B cell (primary cell): ENCODE measurements around the gene OR4K2. TPM values are rescaled to one million over a fixed set of nuclear protein-coding genes. Genes with fewer than 3 reads are reported as not detected.

ENCODE experiments used
- ATAC-seq: fragments of 200-7000 bp; cut with Tn5 transposase; one replicate; pipeline ENCODE4 v1.10.0; 2021; ENCODE audit warnings: low read depth, mild to moderate bottlenecking, moderate number of reproducible peaks, moderate library complexity
- CTCF ChIA-PET: fragments of 350-600 bp; sonication (Branson Sonifier 250); formaldehyde crosslinking; loops from one replicate; lab custom pipeline; 2021; ENCODE audit warnings: antibody characterized with exemption, inconsistent platforms; lab: Charles Lee
- POLR2A ChIA-PET: fragments of 350-600 bp; sonication (Branson Sonifier 250); formaldehyde crosslinking; loops from one replicate; lab custom pipeline; 2021; ENCODE audit warnings: antibody characterized with exemption; lab: Charles Lee
- DNase-seq: peaks from one replicate; pipeline ENCODE4 v3.0.0; 2013
- H2AFZ ChIP-seq: 2 replicates; pipeline ENCODE4 v1.6.1; 2012; ENCODE audit warnings: mild to moderate bottlenecking, low read depth, low read length; ENCODE audit not compliant: insufficient read depth, poor library complexity, severe bottlenecking
- H3K27ac ChIP-seq, 2 donors: 1 replicate in 1 of 2; 2 replicates in 1 of 2; pipeline ENCODE4 v1.5.1; 2012 to 2013; ENCODE audit warnings: low read length in 2 of 2, mild to moderate bottlenecking in 2 of 2, moderate library complexity in 1 of 2
- H3K27me3 ChIP-seq, 4 experiments: fragments of 200-600 bp in 1 of 4; sonication (generic) in 1 of 4; replicated peaks in 1 of 4; 1 replicate in 2 of 4; 2 replicates in 2 of 4; pipeline versions ENCODE4 v1.6.1 to v1.7.0; 2013 to 2016; ENCODE audit warnings: low read length in 3 of 4, mild to moderate bottlenecking in 2 of 4, mixed read lengths in 1 of 4, moderate library complexity in 1 of 4; ENCODE audit not compliant: insufficient read depth in 4 of 4, control insufficient read depth in 3 of 4; ENCODE audit errors: control extremely low read depth in 1 of 4
- H3K36me3 ChIP-seq, 2 experiments: replicated peaks in 1 of 2; 1 replicate in 1 of 2; 2 replicates in 1 of 2; pipeline versions ENCODE4 v1.6.1 to v1.7.1; 2013; ENCODE audit warnings: low read length in 1 of 2; ENCODE audit not compliant: insufficient read depth in 2 of 2, control insufficient read depth in 1 of 2; ENCODE audit errors: control extremely low read depth in 1 of 2, extremely low read depth in 1 of 2
- H3K4me1 ChIP-seq, 2 donors: fragments of 200-600 bp in 1 of 2; sonication (generic) in 1 of 2; 1 replicate in 1 of 2; 2 replicates in 1 of 2; pipeline versions ENCODE4 v1.5.1 to v1.6.1; 2013 to 2017; ENCODE audit warnings: low read length in 2 of 2; ENCODE audit not compliant: control insufficient read depth in 2 of 2, insufficient read depth in 2 of 2
- H3K4me2 ChIP-seq: replicated peaks from 2 replicates; pipeline ENCODE3; 2012; ENCODE audit warnings: mild to moderate bottlenecking, low read depth, low read length; ENCODE audit not compliant: poor library complexity, severe bottlenecking
- H3K4me3 ChIP-seq, 5 experiments: fragments of 200-600 bp in 1 of 5; sonication (generic) in 1 of 5; 1 replicate in 3 of 5; 2 replicates in 2 of 5; pipeline versions ENCODE4 v1.5.1 to v1.7.0; 2011 to 2016; ENCODE audit warnings: low read length in 4 of 5, mild to moderate bottlenecking in 4 of 5, low read depth in 2 of 5, control low read depth in 1 of 5, moderate library complexity in 1 of 5; ENCODE audit not compliant: insufficient read depth in 1 of 5; ENCODE audit errors: control extremely low read depth in 1 of 5, extremely low read depth in 1 of 5
- H3K79me2 ChIP-seq: fragments of 200-600 bp; sonication (generic); one replicate; pipeline ENCODE4 v1.6.0; 2016; ENCODE audit warnings: low read length; ENCODE audit not compliant: control insufficient read depth, insufficient read depth
- H3K9ac ChIP-seq: fragments of 200-600 bp; sonication (generic); 2 replicates; pipeline ENCODE4 v1.6.1; 2017; ENCODE audit warnings: mild to moderate bottlenecking, low read length, moderate library complexity
- H3K9me3 ChIP-seq, 3 donors: one replicate each; pipeline versions ENCODE4 v1.6.1 to v1.7.1; 2013; ENCODE audit warnings: low read length in 2 of 3; ENCODE audit not compliant: control insufficient read depth in 2 of 3, insufficient read depth in 1 of 3; ENCODE audit errors: control extremely low read depth in 1 of 3
- H4K20me1 ChIP-seq: 2 replicates; pipeline ENCODE4 v1.6.0; 2012; ENCODE audit warnings: mild to moderate bottlenecking, low read length; ENCODE audit not compliant: insufficient read depth, control insufficient read depth, poor library complexity, severe bottlenecking
- H3K27ac Mint-ChIP-seq: one replicate; pipeline ENCODE4 v1.8.0; 2021; ENCODE audit warnings: mixed read lengths
- H3K27me3 Mint-ChIP-seq: one replicate; pipeline ENCODE4 v1.8.0; 2021; ENCODE audit warnings: mixed read lengths
- H3K4me1 Mint-ChIP-seq: one replicate; pipeline ENCODE4 v1.8.0; 2021; ENCODE audit warnings: mixed read lengths
- H3K4me3 Mint-ChIP-seq: one replicate; pipeline ENCODE4 v1.8.0; 2021; ENCODE audit warnings: mixed read lengths
- H3K9me3 Mint-ChIP-seq: one replicate; pipeline ENCODE4 v1.8.0; 2022; ENCODE audit warnings: mixed read lengths; ENCODE audit not compliant: insufficient read depth
- CTCF ChIP-seq: fragments of 200-600 bp; IDR thresholded peaks from one replicate; pipeline ENCODE4 v1.8.0; 2022; ENCODE audit warnings: antibody characterized with exemption, mild to moderate bottlenecking
- EZH2 ChIP-seq: IDR thresholded peaks from 2 replicates; pipeline ENCODE4 v1.6.1; 2012; ENCODE audit warnings: borderline replicate concordance, low read depth, mild to moderate bottlenecking, moderate library complexity, low read length; ENCODE audit not compliant: insufficient read depth, poor library complexity, severe bottlenecking
- WGBS: methylation state at CpG from one replicate; pipeline ENCODE4 v1.1.5; 2013; ENCODE audit warnings: missing lambda C conversion rate; ENCODE audit not compliant: insufficient coverage; 5-methylcytosine and 5-hydroxymethylcytosine counted together
- intact Hi-C: fragments of 100-400 bp; cut with micrococcal nuclease; formaldehyde crosslinking; loops from one replicate; pipeline ENCODE4 v1.10.0; 2022
- polyA plus RNA-seq: library from polyadenylated mRNA; depleted of rRNA; stranded (reverse); fragments of >200 nt; gene quantifications from 2 replicates; pipeline ENCODE4 v1.2.3, GENCODE V29; 2012
- total RNA-seq, 2 donors: library from RNA; stranded (reverse); fragments of 120-200 nt in 1 of 2; gene quantifications; 1 replicate in 1 of 2; 2 replicates in 1 of 2; pipeline versions ENCODE4 v1.2.3 to v1.2.4, GENCODE V29; 2013 to 2022

The OR4K2 gene
- total and polyA plus RNA-seq, 2 donors (not counting 1 experiment from before 2014, with no cell fraction given): not detected

GRCh38 chr14:19917955-19918518 is 43.1 kb downstream of the OR4K2 start:
- ATAC-seq (no peak), DNase-seq (no peak)
- Histone ChIP-seq H3K4me1 (no peaks in the 10 kb centered on the region), H3K36me3 (no peaks in the 10 kb centered on the region), H3K9ac (no peak overlapping the region), H3K9me3 (no peaks in the 10 kb centered on the region), H3K4me3 (no peak overlapping the region), H3K27ac (no peak overlapping the region), H3K4me2 (no peak overlapping the region), H3K27me3 (no peaks in the 10 kb centered on the region), H3K79me2 (no peaks in the 10 kb centered on the region), H2AFZ (no peak overlapping the region), H4K20me1 (no peaks in the 10 kb centered on the region)
- H3K4me3 Mint-ChIP-seq: no peak overlapping the region
- WGBS: no CpG with 5 or more reads among the region's 1 CpG
- no peaks in the 10 kb centered on the region for H3K4me1 Mint-ChIP-seq
- CTCF ChIA-PET: no interaction called here
- POLR2A ChIA-PET: no interaction called here
- intact Hi-C loops: no loop called here
- no peaks in the 10 kb centered on the region for H3K9me3 Mint-ChIP-seq
- H3K27ac Mint-ChIP-seq: no peak overlapping the region
- TF ChIP-seq EZH2: no peak
- no peak for TF ChIP-seq CTCF
- no peaks in the 10 kb centered on the region for H3K27me3 Mint-ChIP-seq

- no peaks in the 10 kb centered on the region for H3K36me3 ChIP-seq
- no peak for ATAC-seq
- intact Hi-C loops: no loop called here
- TF ChIP-seq EZH2: no peak
- TF ChIP-seq CTCF: no peak
- no peak overlapping the region for H2AFZ ChIP-seq
- H3K4me1 ChIP-seq: no peaks in the 10 kb centered on the region
- CTCF ChIA-PET: no interaction called here
- no peaks in the 10 kb centered on the region for H3K4me1 Mint-ChIP-seq
- H3K27ac Mint-ChIP-seq: no peak overlapping the region
- H3K79me2 ChIP-seq: no peaks in the 10 kb centered on the region
- WGBS: no CpG with 5 or more reads among the region's 4 CpGs
- no peaks in the 10 kb centered on the region for H3K9me3 Mint-ChIP-seq
- H3K27me3 Mint-ChIP-seq: no peaks in the 10 kb centered on the region
- H3K4me3 Mint-ChIP-seq: no peak overlapping the region
- H4K20me1 ChIP-seq: no peaks in the 10 kb centered on the region
- no peak overlapping the region for H3K4me2 ChIP-seq
- no peak overlapping the region for H3K9ac ChIP-seq
- POLR2A ChIA-PET: no interaction called here
- H3K27ac ChIP-seq: no peak overlapping the region
- H3K4me3 ChIP-seq: no peak overlapping the region
- H3K9me3 ChIP-seq: no peaks in the 10 kb centered on the region
- DNase-seq: no peak
- no peaks in the 10 kb centered on the region for H3K27me3 ChIP-seq
Measured at GRCh38 chr14:19918553-19919264, 43.8 kb downstream of the OR4K2 start.
